Activated naive CD4-positive, alpha-beta T cell treated with anti-CD3 and anti-CD28 coated beads, Interleukin-2, amount 10 ng/mL, durations not matched to agents 7 days and 5 days (primary cell): Measurements from ENCODE around the gene KDM2A.

Experiments
- CTCF ChIA-PET: fragments of 350-600 bp; sonication (Branson Sonifier 250); formaldehyde crosslinking; loops from one replicate; lab custom pipeline; 2021; ENCODE audit warnings: antibody characterized with exemption; lab: Charles Lee
- DNase-seq: peaks from one replicate; pipeline ENCODE4 v3.0.0-alpha.2; 2020
- H3K27ac Mint-ChIP-seq: one replicate; pipeline ENCODE4 v1.8.0; 2021; ENCODE audit warnings: mild to moderate bottlenecking, moderate library complexity, mixed read lengths
- H3K27me3 Mint-ChIP-seq: one replicate; pipeline ENCODE4 v1.8.0; 2021; ENCODE audit warnings: mild to moderate bottlenecking, mixed read lengths
- H3K36me3 Mint-ChIP-seq: one replicate; pipeline ENCODE4 v1.8.0; 2021; ENCODE audit warnings: mixed read lengths
- H3K4me1 Mint-ChIP-seq: one replicate; pipeline ENCODE4 v1.8.0; 2021; ENCODE audit warnings: mixed read lengths
- H3K4me3 Mint-ChIP-seq: one replicate; pipeline ENCODE4 v1.8.0; 2021; ENCODE audit warnings: mild to moderate bottlenecking, moderate library complexity, mixed read lengths
- H3K9me3 Mint-ChIP-seq: one replicate; pipeline ENCODE4 v1.8.0; 2021; ENCODE audit warnings: mixed read lengths

The KDM2A gene

DNA sequence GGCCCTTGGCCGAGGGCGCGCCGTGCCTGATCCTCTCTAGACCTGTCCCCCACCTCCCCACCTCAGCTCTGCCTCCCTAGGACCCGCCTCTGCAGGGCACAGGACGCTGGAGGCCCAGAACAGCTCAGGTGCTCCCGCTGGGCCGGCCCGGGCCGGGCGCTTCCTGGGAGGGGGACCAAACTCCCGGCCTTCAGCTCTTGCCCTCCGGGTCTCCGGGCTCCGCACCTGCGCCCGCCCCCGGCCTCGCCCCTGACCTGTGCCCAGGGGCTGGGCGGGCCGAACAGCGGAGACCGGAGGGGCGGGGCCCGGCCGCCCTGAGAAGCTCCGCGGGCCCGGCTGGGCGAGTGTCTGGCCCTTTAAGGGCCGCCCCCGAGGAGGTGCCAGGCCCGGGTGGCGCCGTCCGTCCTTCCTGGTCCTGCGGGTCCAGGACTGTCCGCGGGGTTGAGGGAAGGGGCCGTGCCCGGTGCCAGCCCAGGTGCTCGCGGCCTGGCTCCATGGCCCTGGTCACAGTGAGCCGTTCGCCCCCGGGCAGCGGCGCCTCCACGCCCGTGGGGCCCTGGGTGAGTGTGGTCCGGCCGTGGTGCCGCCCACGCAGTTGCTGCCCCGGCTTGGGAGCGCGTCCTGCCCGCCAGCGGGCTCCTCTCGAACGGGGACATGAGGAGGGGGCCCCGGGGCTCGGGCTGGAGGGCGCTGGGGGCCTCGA is 184.2 kb downstream of the KDM2A start, which contains the start of gene SSH3:
SSH3 (plus strand) TSS at position 399 of the 703 bp plus-strand sequence; CDS start at position 495, 96 bp downstream.
- Mint-ChIP-seq H3K4me3 (peak within 1 kb of the TSS; percentile 60), H3K4me1 (peaks cover 21% of the 10 kb centered on the region), H3K27ac (peak within 1 kb of the TSS; percentile 72), H3K36me3 (peaks cover 21% of the 10 kb centered on the region), H3K27me3 (peaks cover 12% of the 10 kb centered on the region), H3K9me3 (no peaks in the 10 kb centered on the region)
- DNase-seq, result peak; percentile 63
- CTCF ChIA-PET, result interaction anchor here (0.6 to 1.8 kb wide), 5 partner anchors 13 to 48 kb away, joined by 3 to 6 read pairs (median 3); no protein-coding TSS in a partner anchor

- DNase-seq, result peak; percentile 47
- H3K36me3 Mint-ChIP-seq, result peaks cover 14% of the 10 kb centered on the region
- peaks cover 17% of the 10 kb centered on the region for H3K4me1 Mint-ChIP-seq
- H3K4me3 Mint-ChIP-seq, result peak overlapping the region; percentile 60
- H3K27ac Mint-ChIP-seq, result no peak overlapping the region
- H3K27me3 Mint-ChIP-seq, result peaks cover 12% of the 10 kb centered on the region
- CTCF ChIA-PET, result interaction anchor here (1.0 to 1.8 kb wide), 3 partner anchors 32 to 42 kb away, joined by 3 to 6 read pairs (median 4); no protein-coding TSS in a partner anchor
- H3K9me3 Mint-ChIP-seq, result no peaks in the 10 kb centered on the region
Measured at GRCh38 chr11:67303835-67304411, 184.9 kb downstream of the KDM2A start.

DNA sequence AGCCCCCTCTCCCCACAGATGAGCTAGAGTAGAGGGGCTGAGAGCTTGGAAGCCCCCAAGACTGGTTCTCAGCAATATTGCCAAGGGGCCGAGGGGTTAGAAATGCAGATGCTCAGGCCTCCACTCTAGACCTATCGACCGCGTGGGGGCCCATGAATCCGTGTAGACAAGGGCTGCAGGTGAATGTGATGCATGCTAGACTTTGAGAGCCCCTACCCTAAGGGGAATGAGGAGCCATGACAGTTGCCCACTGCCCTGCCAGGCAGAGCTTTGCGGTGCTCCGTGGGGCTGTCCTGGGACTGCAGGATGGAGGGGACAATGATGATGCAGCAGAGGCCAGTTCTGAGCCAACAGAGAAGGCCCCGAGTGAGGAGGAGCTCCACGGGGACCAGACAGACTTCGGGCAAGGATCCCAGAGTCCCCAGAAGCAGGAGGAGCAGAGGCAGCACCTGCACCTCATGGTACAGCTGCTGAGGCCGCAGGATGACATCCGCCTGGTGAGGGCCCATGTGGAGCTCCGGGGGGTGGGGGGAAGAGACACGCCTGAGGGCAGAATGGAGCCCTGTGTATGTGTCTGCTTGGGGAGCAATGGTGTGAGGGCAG is 185.5 kb downstream of the KDM2A start:
- CTCF ChIA-PET, result interaction anchor here (0.6 to 1.0 kb wide), 2 partner anchors 8 to 42 kb away, joined by 3 to 4 read pairs; no protein-coding TSS in a partner anchor
- DNase-seq, result peak; percentile 21
- Mint-ChIP-seq H3K27ac (no peak overlapping the region), H3K4me3 (no peak overlapping the region), H3K36me3 (peaks cover 13% of the 10 kb centered on the region), H3K9me3 (no peaks in the 10 kb centered on the region), H3K27me3 (peaks cover 12% of the 10 kb centered on the region), H3K4me1 (peaks cover 17% of the 10 kb centered on the region)

DNA sequence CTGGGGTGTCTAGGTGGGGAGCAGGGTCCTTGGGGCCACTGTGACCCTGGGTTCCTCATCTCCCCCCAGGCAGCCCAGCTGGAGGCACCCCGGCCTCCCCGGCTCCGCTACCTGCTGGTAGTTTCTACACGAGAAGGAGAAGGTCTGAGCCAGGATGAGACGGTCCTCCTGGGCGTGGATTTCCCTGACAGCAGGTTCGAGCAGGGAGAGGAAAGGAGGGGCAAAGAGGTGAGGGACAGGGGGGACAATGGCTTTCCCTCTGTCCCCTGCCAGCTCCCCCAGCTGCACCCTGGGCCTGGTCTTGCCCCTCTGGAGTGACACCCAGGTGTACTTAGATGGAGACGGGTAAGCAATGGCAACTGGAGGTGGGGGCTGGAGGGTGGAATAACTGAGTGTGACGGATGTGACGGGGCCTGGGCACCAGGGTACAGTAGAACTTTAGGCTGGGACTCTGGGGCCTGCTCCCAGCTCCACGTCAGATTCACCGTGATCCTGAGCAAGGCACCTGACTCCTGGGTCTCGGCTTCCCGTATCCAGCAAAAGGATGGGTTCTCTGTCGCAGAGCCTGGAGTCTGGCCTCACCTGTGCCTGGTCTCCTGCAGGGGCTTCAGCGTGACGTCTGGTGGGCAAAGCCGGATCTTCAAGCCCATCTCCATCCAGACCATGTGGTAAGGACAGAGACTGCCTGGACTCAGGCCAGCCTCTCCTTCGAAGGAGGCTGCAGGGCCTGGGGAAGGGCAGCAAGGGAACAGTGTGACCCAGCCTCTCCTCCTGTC is 187.9 kb downstream of the KDM2A start:
- CTCF ChIA-PET, result no interaction called here
- H3K27ac Mint-ChIP-seq, result no peak overlapping the region
- H3K27me3 Mint-ChIP-seq, result peaks cover 12% of the 10 kb centered on the region
- no peaks in the 10 kb centered on the region for H3K9me3 Mint-ChIP-seq
- H3K4me3 Mint-ChIP-seq, result no peak overlapping the region
- peak; percentile 15 for DNase-seq
- H3K4me1 Mint-ChIP-seq, result peaks cover 28% of the 10 kb centered on the region
- H3K36me3 Mint-ChIP-seq, result peaks cover 5% of the 10 kb centered on the region

GRCh38 chr11:67307545-67308001 is 188.5 kb downstream of the KDM2A start:
- Mint-ChIP-seq H3K9me3 (no peaks in the 10 kb centered on the region), H3K4me3 (no peak overlapping the region), H3K27me3 (peaks cover 12% of the 10 kb centered on the region), H3K4me1 (peaks cover 29% of the 10 kb centered on the region), H3K27ac (no peak overlapping the region), H3K36me3 (peaks cover 2% of the 10 kb centered on the region)
- CTCF ChIA-PET, result no interaction called here
- DNase-seq, result no peak
